GM19240 (cell line): ENCODE results near the gene PPAT.
"Not testable (repeated sequence)": the region's sequence is repeated elsewhere in the genome, so short reads cannot be mapped to it uniquely, and the experiment has no call there.

Experiments
- DNase-seq: peaks from one replicate; pipeline ENCODE4 v3.0.0; 2011; ENCODE audit warnings: low spot score; ENCODE audit not compliant: insufficient read length

Gene PPAT

GRCh38 chr4:56435140-56435926, at the start of gene PPAT:
Gene PPAT, minus strand, starts transcription at chr4:56435615. Its CDS starts 138 bp downstream, at chr4:56435477.
- DNase-seq = peak; percentile 68

- no peak for DNase-seq
These were observed 45.3 kb upstream of the PPAT start for GRCh38 chr4:56480691-56481090.

DNA sequence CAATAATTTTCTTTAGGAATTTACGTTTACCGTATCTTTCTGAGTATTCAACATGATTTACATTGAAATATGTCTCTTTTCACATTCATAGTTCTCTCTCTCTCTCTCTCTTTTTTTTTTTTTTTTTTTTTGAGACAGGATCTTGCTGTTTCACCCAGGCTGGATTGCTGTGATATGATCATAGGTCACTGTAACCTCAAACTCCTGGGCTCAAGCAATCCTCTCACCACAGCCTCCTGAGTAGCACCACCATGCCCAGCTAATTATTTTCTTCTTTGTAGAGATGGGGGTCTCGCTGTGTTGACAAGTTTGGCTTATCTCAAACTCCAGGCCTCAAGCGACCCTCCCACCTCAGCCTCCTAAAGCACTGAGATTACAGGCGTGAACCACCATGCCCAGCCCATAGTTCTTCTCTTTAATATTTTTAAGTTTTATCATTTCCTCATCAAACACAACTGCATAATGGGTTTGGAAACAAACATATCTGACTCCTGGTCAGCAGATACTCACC, 41.8 kb upstream of the PPAT start:
- DNase-seq = no peak

GRCh38 chr4:56475917-56476316, 40.5 kb upstream of the PPAT start:
- DNase-seq = no peak

DNA sequence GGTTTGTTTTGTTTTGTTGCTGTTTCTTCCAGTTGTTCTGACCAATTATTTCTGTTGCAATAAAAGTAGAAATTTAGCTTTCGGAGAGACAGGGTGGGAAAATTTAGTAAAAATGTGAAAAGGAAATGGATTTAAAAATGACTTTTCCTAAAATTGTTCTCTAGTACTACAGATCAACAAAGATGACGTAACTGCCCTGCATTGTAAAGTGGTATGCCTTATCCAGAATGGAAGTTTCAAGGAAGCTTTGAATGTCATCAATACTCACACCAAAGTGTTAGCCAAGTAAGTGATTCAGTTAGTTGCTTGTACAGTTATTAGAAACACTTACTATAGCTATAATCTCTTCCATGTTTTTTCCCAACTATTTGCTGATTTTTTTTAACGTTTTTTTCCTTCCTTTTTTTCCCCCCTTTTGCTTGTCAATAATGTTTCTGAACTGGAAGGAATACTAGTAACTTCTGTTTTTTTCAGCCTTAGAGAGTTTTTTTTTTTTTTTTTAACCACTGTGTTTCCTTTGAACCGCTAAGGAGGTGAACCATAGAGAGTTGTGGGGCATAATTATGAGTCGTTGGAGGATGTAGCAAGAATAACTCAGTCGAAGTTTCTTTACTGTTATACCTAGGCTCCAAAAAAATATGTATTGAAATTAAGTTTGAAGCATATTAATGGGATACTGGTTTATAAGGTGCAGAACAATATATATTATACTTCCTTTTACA, 34.2 kb upstream of the PPAT start:
- no peak for DNase-seq

DNA sequence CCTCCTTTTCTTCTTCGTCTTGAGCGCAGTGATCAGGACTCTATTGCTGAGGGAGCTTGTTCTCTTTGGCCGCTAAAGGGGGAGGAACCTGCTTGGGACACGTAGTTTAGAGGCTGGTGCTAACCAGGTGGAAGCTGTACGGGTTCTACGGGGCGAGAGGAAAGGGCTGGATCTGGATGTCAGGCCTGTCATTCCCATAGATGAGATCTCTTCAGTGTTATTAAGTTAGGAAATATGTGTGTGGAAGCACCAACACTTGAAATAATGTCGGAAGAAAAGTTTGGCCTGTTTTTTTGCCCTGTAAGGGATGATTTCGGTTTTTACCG, 32.6 kb upstream of the PPAT start:
- no peak for DNase-seq

DNA sequence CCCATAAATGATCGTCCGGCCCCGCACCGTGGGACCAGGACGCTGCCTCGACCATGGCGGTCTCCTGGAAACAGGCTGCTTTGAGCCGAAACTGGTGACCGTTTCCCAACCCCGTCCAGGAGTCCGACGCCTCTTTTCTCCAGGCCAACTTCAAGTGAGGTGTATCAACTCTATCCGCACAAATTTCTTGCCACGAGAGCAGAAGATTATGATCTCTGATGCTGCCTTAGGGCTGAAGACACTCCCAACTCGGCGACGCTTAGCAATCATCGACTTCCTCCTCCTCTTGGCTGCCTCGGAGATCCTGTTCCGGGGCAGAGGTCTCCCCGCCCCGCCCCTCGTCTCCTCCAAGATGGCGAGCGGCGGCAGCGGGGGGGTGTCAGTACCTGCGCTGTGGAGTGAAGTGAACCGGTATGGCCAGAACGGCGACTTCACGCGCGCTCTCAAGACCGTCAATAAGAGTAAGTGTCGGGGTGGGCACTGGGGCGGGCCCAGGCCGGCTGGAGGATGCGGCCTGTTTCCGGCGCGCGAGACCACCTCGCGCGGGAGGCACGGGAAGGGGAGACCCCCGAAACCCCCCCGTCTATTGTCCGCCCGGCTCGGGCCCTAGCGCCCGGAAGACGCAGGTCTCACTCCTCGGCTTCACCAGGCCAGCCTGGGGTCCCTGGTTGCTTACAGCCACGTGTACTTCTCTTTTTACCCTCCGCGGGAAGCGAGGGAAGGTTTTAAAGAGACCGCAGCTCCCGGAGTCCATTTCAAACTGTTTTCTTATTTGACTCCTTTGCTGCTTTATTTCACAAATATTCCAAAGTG, 32.1 kb upstream of the PPAT start, which contains the start of gene SRP72:
Gene SRP72, plus strand, starts transcription at position 334 of the 813 bp plus-strand sequence. Its CDS starts 19 bp downstream, at position 353.
- peak; percentile 70 for DNase-seq

DNA sequence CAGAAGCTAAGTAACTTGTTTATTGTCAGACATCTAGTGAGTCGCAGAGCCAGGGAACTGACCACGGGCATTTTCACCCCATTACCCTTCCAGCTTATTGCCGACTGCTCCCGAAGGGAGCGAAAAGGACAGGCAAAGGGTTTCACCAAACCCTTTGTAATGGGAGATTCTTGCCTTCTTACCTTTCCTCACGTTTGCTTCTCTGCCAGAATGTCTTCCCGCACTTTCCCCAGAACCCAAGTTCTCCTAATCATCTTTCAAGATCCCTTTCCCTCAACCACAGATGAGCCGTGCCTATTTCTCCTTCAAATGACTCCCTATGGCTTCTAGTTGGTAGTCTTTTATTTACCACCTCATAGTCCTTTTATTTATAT, 31.5 kb upstream of the PPAT start:
- no peak for DNase-seq

DNA sequence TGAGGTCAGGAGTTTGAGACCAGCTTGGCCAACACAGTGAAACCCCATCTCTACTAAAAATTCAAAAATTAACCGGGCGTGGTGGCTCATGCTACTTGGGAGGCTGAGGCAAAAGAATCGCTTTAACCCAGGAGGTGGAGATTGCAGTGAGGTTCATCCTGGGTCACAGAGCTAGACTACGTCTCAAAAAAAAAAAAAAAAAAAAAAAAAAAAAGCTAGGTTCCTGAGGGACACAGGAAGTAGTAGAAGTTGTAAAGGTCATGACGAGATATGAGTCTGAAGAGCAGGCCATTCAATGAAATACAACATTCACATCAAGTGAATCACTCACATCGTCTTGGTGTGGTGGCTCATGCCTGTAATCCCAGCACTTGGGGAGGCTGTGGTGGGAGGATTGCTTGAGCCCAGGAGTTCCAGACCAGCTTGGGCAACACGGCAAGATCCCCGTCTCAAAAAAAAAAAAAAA, 30.9 kb upstream of the PPAT start:
- DNase-seq = not testable (repeated sequence)

- no peak for DNase-seq
These were observed 30.3 kb upstream of the PPAT start for GRCh38 chr4:56465599-56466295.

DNA sequence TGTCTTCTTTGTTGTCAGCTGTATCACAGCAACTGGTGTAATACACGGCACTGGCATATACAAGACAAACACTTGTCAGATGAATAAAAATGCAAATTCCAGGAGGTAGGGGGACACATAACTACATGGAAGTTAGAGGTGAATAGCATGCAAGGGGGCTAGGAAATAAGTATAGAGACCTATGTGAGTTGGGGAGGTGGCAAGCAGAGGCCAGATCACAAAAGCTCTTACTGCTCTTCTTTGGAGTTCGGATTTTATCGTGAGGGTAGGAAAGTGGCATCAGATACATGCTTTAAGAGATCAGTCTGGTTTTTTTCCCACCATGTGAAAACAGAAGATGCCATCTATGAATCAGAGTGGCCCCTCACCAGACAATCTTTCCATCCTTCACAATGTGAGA, 29.2 kb upstream of the PPAT start:
- no peak for DNase-seq

- DNase-seq = no peak
These were observed 28.3 kb upstream of the PPAT start for GRCh38 chr4:56463711-56464110.

- no peak for DNase-seq
These were observed 26.7 kb upstream of the PPAT start for GRCh38 chr4:56462157-56462556.

GRCh38 chr4:56460085-56460484, 24.7 kb upstream of the PPAT start:
- no peak for DNase-seq

DNA sequence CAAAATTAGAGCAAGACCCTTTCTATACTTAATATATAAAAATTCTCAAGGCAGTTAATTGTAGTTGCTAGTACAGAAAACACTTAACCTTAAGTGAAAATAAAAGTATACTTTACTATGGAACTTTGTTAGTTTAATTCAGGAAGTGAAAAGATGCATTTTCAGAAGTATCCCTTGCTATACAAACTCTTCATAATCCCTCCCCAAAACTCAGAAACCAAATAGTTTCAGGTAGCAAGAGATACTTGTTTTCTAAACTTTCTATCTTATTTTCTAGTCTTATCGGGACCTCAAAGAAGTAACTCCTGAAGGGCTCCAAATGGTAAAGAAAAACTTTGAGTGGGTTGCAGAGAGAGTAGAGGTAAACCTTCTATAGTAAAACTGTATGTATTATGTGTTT, 14.9 kb upstream of the PPAT start:
- no peak for DNase-seq

DNA sequence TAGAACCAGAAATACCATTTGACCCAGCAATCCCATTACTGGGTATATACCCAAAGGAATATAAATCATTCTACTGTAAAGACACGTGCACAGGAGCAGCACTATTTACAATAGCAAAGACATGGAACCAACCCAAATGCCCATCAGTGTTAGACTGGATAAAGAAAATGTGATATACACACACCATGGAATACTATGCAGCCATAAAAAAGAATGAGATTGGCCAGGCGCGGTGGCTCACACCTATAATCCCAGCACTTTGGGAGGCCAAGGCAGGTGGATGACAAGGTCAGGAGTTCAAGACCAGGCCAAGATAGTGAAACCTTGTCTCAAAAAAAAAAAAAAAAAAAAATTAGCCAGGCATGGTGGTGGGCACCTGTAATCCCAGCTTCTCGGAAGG, 14.1 kb upstream of the PPAT start:
- not testable (repeated sequence) for DNase-seq

DNA sequence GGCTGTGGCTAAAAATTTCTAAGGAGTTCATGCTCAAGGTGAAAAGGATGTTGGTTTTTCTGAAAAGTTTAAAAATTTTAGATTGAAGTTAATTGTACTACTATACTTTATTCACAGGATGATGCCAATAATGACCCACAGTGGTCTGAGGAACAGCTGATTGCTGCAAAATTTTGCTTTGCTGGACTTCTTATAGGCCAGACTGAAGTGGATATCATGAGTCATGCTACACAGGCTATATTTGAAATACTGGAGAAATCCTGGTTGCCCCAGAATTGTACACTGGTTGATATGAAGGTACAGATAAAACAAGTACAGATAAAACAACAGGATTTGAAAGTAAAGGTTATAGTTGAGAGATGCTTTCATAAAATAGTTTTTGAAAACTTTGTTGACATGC, 12.9 kb upstream of the PPAT start:
- no peak for DNase-seq

DNA sequence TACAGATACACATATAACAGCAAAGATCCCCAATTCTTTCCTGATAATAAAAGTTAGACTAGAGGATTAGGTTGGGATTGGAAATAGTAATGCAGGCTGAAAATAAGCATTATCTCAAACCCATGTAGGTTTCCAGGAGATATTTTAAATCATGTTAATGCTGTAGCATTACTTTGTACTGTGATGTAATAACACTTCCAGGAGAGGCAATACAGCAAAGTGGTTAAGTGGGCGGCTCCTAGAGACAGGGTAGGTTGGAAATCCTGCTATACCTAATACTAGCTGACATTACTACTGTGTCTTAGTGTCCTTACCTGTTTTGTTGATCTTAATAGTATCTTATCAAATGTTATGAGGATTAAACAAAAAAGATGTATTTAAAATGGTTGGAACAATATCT, 10.3 kb upstream of the PPAT start:
- no peak for DNase-seq

- DNase-seq = no peak
These were observed 9.3 kb upstream of the PPAT start for GRCh38 chr4:56444719-56445118.

DNA sequence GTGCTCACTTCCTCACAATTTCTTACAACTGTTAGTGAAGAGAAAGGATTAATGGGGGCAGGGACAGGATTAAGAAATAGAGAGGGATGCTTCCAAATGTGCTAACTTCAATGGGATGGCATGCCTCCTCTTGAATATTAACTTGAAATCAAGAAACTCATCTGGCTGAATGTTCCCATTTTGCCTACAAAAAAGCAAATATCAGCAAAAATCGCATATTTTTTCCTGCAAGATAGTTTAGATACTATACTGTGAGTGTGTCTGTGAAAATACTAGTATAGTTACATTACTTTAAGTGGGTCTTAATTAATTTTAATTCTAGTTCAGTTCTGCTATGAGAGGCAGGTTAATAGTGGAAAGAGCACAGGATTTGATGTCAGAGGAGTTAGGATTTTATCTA, 5.6 kb upstream of the PPAT start:
- no peak for DNase-seq

- DNase-seq = no peak
These were observed 3.4 kb upstream of the PPAT start for GRCh38 chr4:56438766-56439165.
